Measurements from ENCODE around the gene HERPUD1. TPM values are rescaled to one million over a fixed set of nuclear protein-coding genes. Genes with fewer than 3 reads are reported as not detected.

Gene HERPUD1, protein sequence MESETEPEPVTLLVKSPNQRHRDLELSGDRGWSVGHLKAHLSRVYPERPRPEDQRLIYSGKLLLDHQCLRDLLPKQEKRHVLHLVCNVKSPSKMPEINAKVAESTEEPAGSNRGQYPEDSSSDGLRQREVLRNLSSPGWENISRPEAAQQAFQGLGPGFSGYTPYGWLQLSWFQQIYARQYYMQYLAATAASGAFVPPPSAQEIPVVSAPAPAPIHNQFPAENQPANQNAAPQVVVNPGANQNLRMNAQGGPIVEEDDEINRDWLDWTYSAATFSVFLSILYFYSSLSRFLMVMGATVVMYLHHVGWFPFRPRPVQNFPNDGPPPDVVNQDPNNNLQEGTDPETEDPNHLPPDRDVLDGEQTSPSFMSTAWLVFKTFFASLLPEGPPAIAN
- total RNA-seq: 119 TPM

GRCh38 chr16:56931892-56932720 lies at the start of gene HERPUD1:
HERPUD1 (plus strand) TSS chr16:56932142; CDS start chr16:56932245, 103 bp downstream.

GRCh38 chr16:56961851-56962281 lies 29.9 kb downstream of the HERPUD1 start, which contains the start of gene CETP:
CETP (plus strand) TSS chr16:56961950; CDS start chr16:56961980, 30 bp downstream.

GRCh38 chr16:56988948-56989945 lies 57.3 kb downstream of the HERPUD1 start, which contains the start of gene NLRC5:
NLRC5 (plus strand) TSS chr16:56989557; CDS start chr16:57020713, 31,156 bp downstream.

Other genes starting within 250 kb of the HERPUD1 start
- gene MT1X, start 249.7 kb upstream of the HERPUD1 start, total RNA-seq: 28.3 TPM
- 81.0 TPM for gene NUP93, start 202.0 kb upstream of the HERPUD1 start, total RNA-seq
- gene SLC12A3, start 66.9 kb upstream of the HERPUD1 start, total RNA-seq: not detected
- gene CETP, start 29.8 kb downstream of the HERPUD1 start, total RNA-seq: 1.8 TPM
- gene NLRC5, start 57.4 kb downstream of the HERPUD1 start, total RNA-seq: 7.0 TPM
- 21.4 TPM for gene CPNE2, start 160.4 kb downstream of the HERPUD1 start, total RNA-seq

Data from camera-type eye (tissue), 1 donor.